HG02981 (cell line): ENCODE data around the gene NUCB2.
A peak's percentile ranks its signal among the peaks of the same experiment; 100 is the strongest.
"Not testable (repeated sequence)": the region's sequence is repeated elsewhere in the genome, so short reads cannot be mapped to it uniquely, and the experiment has no call there.

Source experiments
- ATAC-seq: cut with Tn5 transposase; IDR thresholded peaks from one replicate; pipeline ENCODE4 v1.9.1; 2021; ENCODE audit warnings: mild to moderate bottlenecking, moderate library complexity; ENCODE audit not compliant: unreplicated experiment

Gene NUCB2

GRCh38 chr11:17276236-17277023 lies at the start of gene NUCB2:
Gene NUCB2 (plus strand): TSS chr11:17276739. CDS start chr11:17295324, 18,585 bp downstream.
- ATAC-seq, result peak; percentile 99

GRCh38 chr11:17228186-17228925 lies 48.2 kb upstream of the NUCB2 start:
- ATAC-seq, result not testable (repeated sequence)

- ATAC-seq, result no peak
Measured at GRCh38 chr11:17229481-17230152, 46.9 kb upstream of the NUCB2 start.

- ATAC-seq, result peak; percentile 95
Measured at GRCh38 chr11:17230867-17231851, 45.4 kb upstream of the NUCB2 start.

- ATAC-seq, result no peak
Measured at GRCh38 chr11:17233101-17233500, 43.4 kb upstream of the NUCB2 start.

GRCh38 chr11:17238377-17238776 lies 38.2 kb upstream of the NUCB2 start:
- no peak for ATAC-seq

GRCh38 chr11:17239927-17240326 lies 36.6 kb upstream of the NUCB2 start:
- not testable (repeated sequence) for ATAC-seq

GRCh38 chr11:17240780-17241179 lies 35.8 kb upstream of the NUCB2 start:
- no peak for ATAC-seq

- not testable (repeated sequence) for ATAC-seq
Measured at GRCh38 chr11:17242954-17243353, 33.6 kb upstream of the NUCB2 start.

- ATAC-seq, result peak; percentile 98
Measured at GRCh38 chr11:17244046-17244445, 32.5 kb upstream of the NUCB2 start.

GRCh38 chr11:17250561-17251350 lies 25.8 kb upstream of the NUCB2 start:
- ATAC-seq, result no peak

- ATAC-seq, result no peak
Measured at GRCh38 chr11:17252704-17253103, 23.8 kb upstream of the NUCB2 start.

GRCh38 chr11:17256512-17256911 lies 20.0 kb upstream of the NUCB2 start:
- ATAC-seq, result no peak

- ATAC-seq, result no peak
Measured at GRCh38 chr11:17257196-17257595, 19.3 kb upstream of the NUCB2 start.

GRCh38 chr11:17258670-17259069 lies 17.9 kb upstream of the NUCB2 start:
- ATAC-seq, result no peak

GRCh38 chr11:17259519-17259918 lies 17.0 kb upstream of the NUCB2 start:
- no peak for ATAC-seq

GRCh38 chr11:17260020-17260419 lies 16.5 kb upstream of the NUCB2 start:
- ATAC-seq, result no peak

- ATAC-seq, result no peak
Measured at GRCh38 chr11:17263769-17264168, 12.8 kb upstream of the NUCB2 start.

- no peak for ATAC-seq
Measured at GRCh38 chr11:17266781-17267180, 9.8 kb upstream of the NUCB2 start.

- ATAC-seq, result no peak
Measured at GRCh38 chr11:17267576-17267975, 9.0 kb upstream of the NUCB2 start.
